ENCODE data around the gene RAB33B.

Gene RAB33B

GRCh38 chr4:139508581-139509237, 54.8 kb downstream of the RAB33B start:
- no peak for DNase-seq (ENCODE audit: low read depth, low spot score)

- no peak for DNase-seq (ENCODE audit: low read depth, low spot score)
Observed at GRCh38 chr4:139509727-139510410, 55.9 kb downstream of the RAB33B start.

DNA sequence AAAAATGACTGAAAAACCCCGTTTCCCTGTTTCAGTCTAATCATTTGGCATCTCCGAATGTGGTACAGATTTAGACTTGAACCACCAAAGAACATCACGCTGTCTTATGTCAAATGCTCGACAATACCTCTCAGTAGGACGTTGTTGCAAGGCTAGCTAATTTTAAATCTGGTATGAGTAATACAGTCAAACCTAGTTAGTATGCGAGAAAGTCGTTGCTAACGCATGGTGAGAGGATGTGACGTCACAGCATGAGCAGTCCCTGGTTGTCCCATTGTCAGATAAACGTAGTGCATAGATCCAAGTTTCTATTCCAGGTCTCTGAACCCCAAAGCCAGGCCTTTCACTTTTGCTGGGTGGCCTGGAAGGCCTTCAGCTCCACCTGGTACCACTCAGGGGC, 57.4 kb downstream of the RAB33B start:
- DNase-seq (ENCODE audit: low read depth, low spot score): no peak

DNA sequence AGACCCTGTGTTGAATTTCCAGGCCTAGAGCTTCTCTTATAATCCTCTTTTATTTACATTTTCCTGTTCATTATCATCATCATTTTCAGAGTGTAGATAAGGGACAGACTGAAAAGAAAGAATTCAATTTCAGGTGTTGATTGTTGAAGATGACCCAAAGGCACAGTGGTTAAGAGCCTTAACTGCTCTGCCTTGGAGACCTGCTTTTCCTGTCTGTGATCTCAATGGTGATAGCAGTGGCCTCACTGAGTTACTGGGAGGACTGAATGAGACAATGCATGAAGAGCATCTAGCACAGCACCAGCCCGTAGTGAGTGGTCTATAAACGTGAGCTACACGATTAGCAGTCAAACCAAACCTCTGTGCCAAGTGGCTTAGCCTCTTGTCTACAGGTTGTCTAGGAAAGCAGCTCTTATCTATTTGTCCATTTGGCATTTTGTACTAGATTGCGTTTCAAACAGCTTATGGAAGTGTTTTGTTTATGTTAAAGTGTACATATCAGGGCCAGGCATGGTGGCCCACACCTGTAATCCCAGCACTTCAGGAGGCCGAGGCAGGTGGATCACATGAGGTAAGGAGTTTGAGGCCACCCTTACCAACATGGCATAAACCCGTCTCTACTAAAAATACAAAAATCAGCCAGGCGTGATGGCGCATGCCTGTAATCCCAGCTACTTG, 60.6 kb downstream of the RAB33B start:
- DNase-seq (ENCODE audit: low read depth, low spot score): no peak

DNA sequence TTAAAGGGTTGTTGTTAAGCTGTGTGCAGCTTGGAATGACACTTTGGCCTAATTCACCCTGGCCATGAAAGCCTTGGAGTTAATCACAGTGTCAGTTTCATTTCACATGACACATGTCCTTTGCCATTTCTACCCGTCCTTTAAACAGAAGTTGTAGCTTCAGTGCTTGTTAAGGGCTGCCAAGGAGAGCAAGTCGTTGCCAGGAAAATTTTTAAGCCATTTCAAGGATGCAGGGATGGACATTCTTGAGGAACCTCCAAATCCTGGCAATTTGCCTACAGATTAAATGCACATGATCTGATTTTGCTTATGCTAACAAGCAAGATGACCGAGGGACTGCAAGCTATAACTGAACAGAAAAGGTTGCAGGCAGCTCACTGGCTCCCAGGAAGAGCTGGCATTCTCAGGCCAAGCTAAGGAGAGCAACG, 61.6 kb downstream of the RAB33B start:
- DNase-seq (ENCODE audit: low read depth, low spot score): no peak

DNA sequence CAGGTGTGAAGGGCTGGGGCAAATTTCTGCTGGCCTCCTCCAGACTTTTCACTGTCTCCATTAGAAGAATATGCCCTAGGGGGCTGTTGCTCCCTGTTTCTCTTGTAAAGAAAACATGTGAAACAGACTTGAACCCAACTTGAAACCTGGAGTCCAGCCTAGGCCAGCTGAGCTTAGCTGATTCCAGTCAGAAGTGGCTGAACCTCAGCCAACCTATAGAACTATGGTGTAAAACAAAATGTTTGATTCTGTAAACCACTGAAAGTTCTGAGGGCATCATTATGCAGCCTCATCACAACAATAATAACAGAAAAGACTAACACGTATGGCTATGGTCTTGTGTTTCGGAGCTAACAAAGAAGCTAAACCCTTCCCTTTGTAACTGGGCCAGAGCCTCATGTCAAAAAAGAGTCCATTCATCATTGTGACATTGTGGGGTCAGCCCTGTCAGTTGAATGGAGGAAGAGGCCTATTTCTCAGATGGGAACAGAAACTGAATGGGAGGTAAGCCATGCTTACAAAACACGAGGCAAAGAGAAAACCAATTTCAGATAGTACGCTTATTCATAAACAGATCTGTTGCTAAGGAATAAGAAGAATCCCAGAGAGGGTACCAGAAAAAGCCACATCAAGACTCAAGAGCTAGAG, 68.0 kb downstream of the RAB33B start:
- no peak for DNase-seq (ENCODE audit: low read depth, low spot score)

DNA sequence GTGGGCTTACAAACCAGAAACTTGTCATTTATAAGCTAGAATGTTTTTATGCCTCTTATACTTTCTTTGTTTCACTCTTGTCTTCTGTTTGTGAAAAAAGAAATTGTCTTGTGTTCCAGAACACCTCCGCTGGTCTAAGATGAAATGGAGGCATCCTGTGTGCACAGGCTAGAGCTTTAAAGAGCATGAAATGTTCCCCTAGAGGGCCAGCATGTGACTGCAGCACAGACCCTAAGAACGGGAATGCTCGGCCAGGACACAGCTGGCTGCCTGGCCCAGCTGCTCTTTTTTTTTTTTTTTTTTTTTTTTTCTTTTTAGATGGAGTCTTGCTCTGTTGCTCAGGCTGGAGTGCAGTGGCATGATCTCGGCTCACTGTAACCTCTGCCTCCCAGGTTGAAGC, 68.5 kb downstream of the RAB33B start:
- no peak for DNase-seq (ENCODE audit: low read depth, low spot score)

- DNase-seq (ENCODE audit: low read depth, low spot score): no peak
Observed at GRCh38 chr4:139523076-139523475, 69.2 kb downstream of the RAB33B start.

- no peak for DNase-seq (ENCODE audit: low read depth, low spot score)
Observed at GRCh38 chr4:139524062-139524631, 70.2 kb downstream of the RAB33B start.

GRCh38 chr4:139525414-139525813, 71.5 kb downstream of the RAB33B start:
- no peak for DNase-seq (ENCODE audit: low read depth, low spot score)

Measured in activated naive CD8-positive, alpha-beta T cell treated with anti-CD3 and anti-CD28 coated beads, Interleukin-2, amount 50 U/mL, for 16 hours (primary cell).